ENCODE data around the gene UGCG.

- TF ChIP-seq GATA3 (IDR thresholded peaks at IDR 0.05; ENCODE audit: low read depth, low read length) (no peak), GATA2 (IDR thresholded peaks at IDR 0.05; ENCODE audit: low read depth, low read length) (no peak)
These were observed 13.8 kb downstream of the UGCG start for GRCh38 chr9:111910428-111910827.

Measured in SH-SY5Y (cell line).